HG03442 (cell line): ENCODE results near the gene BGN.

Source experiments
- ATAC-seq: cut with Tn5 transposase; IDR thresholded peaks from one replicate; pipeline ENCODE4 v1.9.1; 2021; ENCODE audit warnings: mild to moderate bottlenecking, moderate library complexity; ENCODE audit not compliant: unreplicated experiment

Gene BGN

GRCh38 chrX:153502796-153503195, 8.0 kb downstream of the BGN start:
- no peak for ATAC-seq

DNA sequence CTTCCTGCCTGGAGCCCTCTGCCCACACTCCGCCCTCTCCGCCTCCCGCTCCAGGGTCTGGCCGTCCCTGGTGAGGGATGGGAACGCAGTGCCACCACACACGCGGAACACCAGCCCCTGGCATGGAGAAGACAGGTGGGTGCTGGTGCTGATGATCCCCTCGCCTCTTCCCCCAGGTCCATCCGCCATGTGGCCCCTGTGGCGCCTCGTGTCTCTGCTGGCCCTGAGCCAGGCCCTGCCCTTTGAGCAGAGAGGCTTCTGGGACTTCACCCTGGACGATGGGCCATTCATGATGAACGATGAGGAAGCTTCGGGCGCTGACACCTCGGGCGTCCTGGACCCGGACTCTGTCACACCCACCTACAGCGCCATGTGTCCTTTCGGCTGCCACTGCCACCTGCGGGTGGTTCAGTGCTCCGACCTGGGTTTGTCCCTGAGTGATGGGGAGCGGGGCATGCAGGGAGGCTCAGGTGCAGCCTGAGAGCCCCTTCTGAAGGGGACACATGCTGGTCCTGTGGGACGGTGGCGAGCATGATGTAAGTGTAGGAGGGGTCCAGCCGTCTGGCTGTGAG, 9.8 kb downstream of the BGN start:
- ATAC-seq, result no peak

GRCh38 chrX:153505361-153505760, 10.6 kb downstream of the BGN start:
- no peak for ATAC-seq

DNA sequence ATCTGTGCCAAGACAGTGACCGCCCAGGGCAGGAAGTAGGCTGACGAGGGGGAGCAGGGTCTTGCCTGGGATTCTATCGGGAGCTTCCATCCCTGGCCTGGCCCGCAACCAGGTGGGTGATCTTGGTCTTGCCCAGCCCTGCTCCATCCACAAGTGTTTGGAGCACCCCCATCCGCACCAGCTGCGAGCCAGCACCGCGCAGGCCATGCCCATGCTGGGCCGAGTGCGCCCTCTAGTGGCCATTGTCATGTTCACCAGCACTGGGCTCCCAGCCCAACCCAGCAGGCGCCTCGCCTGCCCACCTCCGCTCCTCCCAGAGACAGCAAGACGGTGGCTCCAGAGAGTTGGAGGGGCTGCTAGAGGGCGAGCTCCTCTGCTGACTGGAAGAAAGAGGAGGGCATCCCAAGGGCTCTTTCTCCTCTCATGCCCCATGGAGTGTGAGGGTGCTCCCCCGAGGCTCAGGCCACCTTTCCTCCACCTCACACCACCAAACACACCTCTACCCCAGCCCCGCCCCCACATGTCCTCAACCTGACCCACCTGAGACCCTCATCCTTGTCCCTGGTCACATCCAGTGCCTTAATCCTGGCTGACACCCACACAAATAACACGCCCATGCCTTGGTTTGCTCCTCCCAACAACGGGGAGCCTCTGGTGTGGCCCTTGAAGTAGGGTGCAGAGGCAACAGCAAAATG, 12.9 kb downstream of the BGN start:
- peak; percentile 81 for ATAC-seq

DNA sequence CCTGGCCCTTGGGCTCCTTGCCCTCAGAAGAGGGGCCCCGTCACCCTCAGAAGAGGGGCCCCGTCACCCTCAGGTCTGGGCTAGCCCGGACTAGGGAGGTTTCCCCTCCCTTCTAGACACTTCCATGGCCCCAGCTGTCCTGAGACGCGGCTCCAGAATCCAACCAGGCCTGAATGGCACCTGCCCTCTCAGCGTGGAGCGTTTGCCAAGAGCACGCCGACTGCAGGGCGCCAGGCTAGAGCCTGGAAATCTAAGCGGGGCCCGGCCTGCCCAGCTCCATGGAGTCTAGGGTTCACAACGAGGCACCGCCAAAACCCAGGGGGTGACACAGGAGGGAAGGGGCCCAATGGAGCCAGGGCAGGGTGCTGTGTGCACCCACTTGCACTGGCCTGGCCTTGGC, 14.8 kb downstream of the BGN start:
- no peak for ATAC-seq

DNA sequence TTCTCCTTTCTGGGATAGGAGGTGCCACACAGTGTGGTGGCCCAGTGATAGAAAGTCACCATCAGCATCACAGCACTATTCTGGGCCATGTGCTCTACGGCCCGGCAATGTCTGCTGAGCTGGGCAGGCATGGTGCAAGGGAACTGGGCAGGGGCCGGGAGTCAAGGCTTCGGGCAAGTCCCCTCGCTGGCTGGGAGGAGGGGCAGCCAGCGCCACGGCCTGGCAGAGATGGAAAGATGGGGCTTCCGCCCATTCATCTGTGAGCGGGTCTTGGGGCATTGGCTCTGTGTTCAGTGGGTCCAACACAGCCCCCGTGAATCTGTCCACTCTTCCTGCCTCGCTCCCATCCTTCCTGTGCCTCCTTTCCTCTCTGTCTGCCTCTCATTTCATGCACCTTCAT, 15.6 kb downstream of the BGN start:
- ATAC-seq, result no peak

DNA sequence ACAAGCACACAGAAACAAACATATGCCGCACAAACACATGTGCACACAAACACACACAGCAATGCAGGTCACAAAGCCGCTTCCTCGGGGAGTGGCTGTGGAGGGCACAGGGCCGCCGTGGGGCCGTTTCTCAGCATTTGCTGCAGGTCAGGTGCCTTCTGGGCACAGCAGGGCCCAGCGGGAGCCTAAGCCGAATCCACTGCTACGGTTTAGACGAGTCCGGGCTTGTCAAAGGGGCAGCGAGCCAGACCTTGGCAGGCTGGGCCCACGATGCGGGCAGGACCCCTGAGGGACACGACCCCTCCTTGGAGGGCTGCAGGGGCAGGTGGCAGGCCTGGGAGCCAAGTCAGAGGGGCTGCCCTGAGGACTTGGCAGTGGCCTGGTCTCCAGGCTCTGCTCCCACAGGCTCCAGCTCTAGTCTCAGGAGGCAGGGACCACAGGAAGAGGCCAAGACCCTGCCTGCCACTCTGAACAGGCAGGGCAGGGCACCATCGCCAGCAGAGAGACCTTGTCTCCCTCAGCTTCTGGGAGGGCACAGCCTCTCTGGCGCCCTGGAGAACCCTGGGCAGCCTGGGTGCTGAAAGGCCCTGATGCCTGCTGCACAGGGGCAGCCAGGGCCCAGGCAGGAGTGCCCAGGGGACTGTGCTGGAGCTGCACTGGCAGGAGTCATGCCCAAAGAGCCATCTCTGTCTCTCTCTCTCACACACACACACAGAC, 17.2 kb downstream of the BGN start:
- no peak for ATAC-seq

- ATAC-seq, result no peak
Measured at GRCh38 chrX:153512501-153512893, 17.7 kb downstream of the BGN start.

- no peak for ATAC-seq
Measured at GRCh38 chrX:153513265-153513664, 18.5 kb downstream of the BGN start.

DNA sequence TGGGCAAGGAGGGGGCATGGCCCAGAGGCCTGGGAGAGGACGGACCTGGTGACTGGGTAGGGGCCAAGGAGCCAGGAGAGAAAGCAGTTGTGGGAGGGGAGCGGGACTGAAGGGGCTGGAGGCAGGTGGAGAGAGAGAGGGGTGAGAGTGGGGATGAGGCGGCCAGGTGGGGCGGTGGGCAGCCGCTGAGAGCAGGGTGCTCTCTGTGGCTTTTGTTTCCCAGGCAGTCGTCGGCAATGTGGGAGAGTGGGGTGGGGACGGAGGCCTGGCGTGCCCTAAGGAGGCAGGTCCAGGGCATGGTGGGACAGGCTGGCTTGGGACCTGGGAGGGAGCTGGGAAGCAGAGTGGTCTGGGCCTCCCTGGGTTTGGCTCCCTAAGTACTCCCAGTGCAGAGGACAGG, 19.5 kb downstream of the BGN start:
- ATAC-seq, result no peak

DNA sequence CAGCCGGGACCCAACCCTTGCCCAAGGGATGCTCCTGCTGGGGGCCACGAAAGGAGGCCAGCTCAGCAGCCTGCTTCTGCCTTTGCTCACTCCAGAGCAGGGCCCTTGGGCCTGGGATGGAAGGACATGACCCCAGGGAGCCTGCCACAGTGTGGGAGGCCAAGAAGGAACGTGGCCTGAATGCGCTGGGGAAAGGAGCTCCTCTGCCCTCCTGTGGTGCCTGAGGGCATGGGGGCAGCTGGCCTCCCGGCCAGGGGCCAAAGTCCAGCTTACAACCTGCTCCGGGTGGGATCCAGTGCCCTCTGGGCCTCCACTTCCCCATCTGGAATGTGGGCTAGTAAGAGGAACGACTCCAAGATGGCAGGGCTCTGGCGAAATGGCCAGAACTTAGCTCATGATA, 20.7 kb downstream of the BGN start:
- no peak for ATAC-seq

DNA sequence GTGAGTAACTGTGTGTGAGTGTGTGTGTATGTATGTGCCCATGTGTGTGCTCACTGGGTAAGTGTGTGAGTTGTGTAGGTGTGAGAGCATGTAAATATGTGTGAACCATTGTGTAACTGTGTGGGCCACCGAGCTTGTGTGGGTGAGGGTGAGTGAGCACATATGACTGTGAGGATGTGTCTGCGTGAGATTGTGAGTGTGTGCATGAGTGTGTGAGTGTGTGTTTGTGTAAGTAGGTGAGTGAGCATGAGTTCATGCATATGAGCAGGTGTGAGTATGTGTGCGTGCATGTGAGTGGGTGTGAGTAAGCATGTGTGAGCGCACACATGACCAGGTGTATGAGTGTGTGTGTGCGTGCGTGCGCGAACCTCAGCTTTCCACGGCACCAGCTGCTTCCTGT, 21.3 kb downstream of the BGN start:
- no peak for ATAC-seq

DNA sequence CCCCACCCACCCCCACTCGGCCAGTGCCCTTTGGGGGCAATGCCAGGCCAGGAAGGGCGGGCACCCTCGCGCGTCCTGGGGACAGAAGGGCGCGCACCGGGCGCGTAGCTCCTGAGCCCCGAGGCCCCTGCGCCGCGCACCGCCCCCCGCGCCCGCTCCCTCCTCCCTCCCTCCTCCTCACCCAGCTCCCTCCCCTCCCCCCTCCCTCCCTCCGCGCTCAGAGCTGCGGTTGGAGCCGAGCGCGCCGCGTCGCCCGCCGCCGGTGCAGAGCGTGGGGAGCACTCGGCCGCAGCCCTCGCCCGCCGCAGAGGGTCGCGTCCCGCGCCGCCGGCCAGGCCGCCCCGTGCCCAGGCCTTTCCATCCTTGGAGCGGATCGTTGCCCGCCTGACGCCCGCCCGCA, 22.6 kb downstream of the BGN start, which contains the start of gene ATP2B3:
Gene ATP2B3, plus strand, starts transcription at position 220 of the 400 bp plus-strand sequence. CDS start 18,606 bp downstream, outside the sequence.
- ATAC-seq, result no peak

GRCh38 chrX:153517946-153518834, 23.4 kb downstream of the BGN start:
- no peak for ATAC-seq

GRCh38 chrX:153519569-153520286, 24.9 kb downstream of the BGN start:
- ATAC-seq, result no peak

DNA sequence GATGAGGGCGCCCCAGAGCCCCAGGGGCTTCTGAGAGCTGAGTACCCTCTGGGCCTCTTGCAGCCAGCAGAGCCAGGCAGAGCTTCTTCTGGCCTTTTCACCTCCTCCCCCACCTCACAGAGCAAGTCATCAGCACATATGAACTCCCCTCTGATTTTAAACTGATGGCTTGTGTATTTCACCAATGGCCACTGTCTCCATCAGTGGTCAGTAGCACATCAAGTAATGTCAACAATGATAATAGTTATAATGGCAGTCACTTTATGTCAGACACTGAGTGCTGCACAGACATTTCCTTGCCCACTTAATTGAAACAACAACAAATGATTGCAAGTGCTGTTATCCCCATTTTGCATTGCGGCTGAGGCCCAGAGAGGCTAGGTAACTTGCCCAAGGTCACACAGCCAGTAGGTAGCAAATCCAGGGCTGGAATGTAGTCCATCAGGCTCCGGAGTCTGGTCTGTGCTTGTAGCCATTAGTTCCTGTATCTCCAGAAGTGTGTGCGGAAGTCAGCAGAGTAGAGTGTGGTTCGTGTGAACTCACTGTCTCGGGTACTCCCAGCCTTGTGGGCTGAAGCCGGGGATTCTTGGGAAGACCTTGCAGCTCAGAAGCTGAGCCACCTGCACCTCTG, 25.6 kb downstream of the BGN start:
- ATAC-seq, result no peak

DNA sequence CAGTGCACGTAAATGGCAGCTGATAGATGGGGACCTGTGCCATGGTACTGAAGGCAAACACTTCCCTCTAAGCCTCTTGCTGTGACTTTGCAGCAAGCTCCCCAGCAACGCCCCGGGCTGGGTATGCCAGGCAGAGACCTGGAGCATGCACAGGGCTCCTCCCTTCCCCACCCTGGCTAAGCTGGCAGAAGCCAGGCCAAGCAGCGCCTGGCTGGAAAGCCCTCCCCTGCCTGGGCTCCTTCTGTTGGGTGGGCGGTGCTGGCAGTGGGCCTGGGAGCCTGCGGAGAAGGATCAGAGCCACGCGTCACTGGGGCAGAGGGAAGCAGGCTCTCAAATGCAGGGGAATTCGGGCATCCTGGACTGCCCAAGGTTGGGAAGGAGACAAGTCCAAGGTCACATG, 26.3 kb downstream of the BGN start:
- no peak for ATAC-seq

GRCh38 chrX:153522259-153522658, 27.5 kb downstream of the BGN start:
- no peak for ATAC-seq

GRCh38 chrX:153523269-153523668, 28.5 kb downstream of the BGN start:
- no peak for ATAC-seq

DNA sequence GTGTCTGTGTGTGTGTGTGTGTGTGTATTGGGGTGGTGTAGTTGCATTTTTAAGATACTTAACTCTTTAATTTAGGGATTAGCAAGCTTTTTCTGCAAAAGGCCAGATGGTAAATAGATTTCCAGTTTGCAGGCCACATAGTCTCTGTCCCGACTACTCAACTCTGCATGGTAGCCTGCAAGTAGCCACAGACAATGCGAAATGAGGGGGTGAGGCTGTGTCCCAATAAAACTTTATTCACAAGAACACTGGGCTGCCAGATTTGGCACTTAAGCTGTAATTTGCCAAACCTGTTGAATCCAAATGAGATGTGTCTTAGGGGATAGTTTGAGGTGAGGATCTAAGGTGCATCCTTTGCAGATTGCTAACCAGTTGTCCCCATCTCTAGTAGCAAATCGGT, 29.5 kb downstream of the BGN start:
- no peak for ATAC-seq
